22Rv1 (cell line): ENCODE measurements around the gene SERPINE3.
A peak's percentile ranks its signal among the peaks of the same experiment; 100 is the strongest.

Experiments used
- H3K27ac ChIP-seq: fragments of 450-650 bp; 2 replicates; pipeline ENCODE4 v1.5.1; 2017
- CTCF ChIP-seq: fragments of 450-650 bp; IDR thresholded peaks from 2 replicates; pipeline ENCODE4 v1.5.1; 2017; ENCODE audit warnings: mild to moderate bottlenecking
- ZFX ChIP-seq: fragments of 450-650 bp; IDR thresholded peaks from 2 replicates; pipeline ENCODE4 v1.6.1; 2017; ENCODE audit warnings: antibody characterized with exemption, borderline replicate concordance

Gene SERPINE3

GRCh38 chr13:51373451-51373850 lies 34.0 kb downstream of the SERPINE3 start:
- no peak for TF ChIP-seq ZFX
- TF ChIP-seq CTCF: no peak
- H3K27ac ChIP-seq: no peak overlapping the region

GRCh38 chr13:51380269-51380668 lies 40.8 kb downstream of the SERPINE3 start:
- no peak overlapping the region; the same call in 1 of the 2 replicates for H3K27ac ChIP-seq
- no peak for TF ChIP-seq ZFX
- TF ChIP-seq CTCF: no peak

- TF ChIP-seq CTCF (no peak), ZFX (no peak)
These were observed 45.6 kb downstream of the SERPINE3 start for GRCh38 chr13:51385114-51385513.

GRCh38 chr13:51394724-51395123 lies 55.2 kb downstream of the SERPINE3 start:
- TF ChIP-seq ZFX: no peak
- TF ChIP-seq CTCF: no peak

More at GRCh38 chr13:51385114-51385513, 45.6 kb downstream of the SERPINE3 start:
- no peak overlapping the region for H3K27ac ChIP-seq

GRCh38 chr13:51396352-51396751 lies 56.9 kb downstream of the SERPINE3 start:
- peak overlapping the region; percentile 35; the same call in 1 of the 2 replicates for H3K27ac ChIP-seq
- TF ChIP-seq CTCF (no peak), ZFX (no peak)

More at GRCh38 chr13:51394724-51395123, 55.2 kb downstream of the SERPINE3 start:
- no peak overlapping the region for H3K27ac ChIP-seq

- no peak for TF ChIP-seq CTCF
- no peak for TF ChIP-seq ZFX
- H3K27ac ChIP-seq: peak overlapping the region; percentile 35
These were observed 57.9 kb downstream of the SERPINE3 start for GRCh38 chr13:51397262-51397941.

GRCh38 chr13:51405176-51405575 lies 65.7 kb downstream of the SERPINE3 start:
- TF ChIP-seq ZFX (no peak), CTCF (no peak)
- no peak overlapping the region for H3K27ac ChIP-seq
